ENCODE data around the gene SNX17. TPM values are rescaled to one million over a fixed set of nuclear protein-coding genes. Genes with fewer than 3 reads are reported as not detected.

The SNX17 gene
- total RNA-seq, 1 experiment from 2014 or later = 90.5 TPM

DNA sequence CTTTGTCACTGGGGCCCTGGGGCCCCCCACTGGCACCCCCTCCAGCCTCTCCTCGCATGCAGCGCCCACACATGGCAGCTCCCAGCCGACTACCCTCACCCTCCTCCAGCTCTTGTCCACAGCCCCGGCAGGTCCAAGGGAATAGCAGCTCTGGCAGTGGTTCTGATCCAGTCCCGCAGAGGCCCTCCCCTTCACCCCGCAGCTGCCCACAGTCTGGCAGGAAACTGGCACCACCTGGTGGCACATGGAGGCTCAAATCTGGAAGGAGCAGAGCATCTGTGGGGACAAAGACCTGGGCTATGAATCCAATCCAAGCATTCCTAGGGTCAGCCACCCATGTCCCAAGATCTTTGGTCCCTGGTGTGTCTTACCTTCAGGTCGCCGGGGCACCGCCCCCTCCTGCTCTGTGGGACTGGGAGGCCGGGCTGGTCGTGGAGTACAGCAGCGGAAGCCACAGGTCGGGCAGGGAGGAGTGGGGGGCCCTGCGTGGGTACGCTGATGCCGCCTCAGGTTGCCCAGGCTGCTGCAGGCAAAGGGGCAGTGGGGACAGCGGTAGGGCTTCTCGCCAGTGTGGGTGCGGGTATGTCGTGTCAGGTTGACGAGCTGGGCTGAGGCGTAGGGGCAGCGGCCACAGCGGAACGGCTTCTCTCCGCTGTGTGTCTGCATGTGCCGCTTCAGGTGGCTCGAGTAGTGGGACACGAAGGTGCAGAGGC lies 7.8 kb downstream of the SNX17 start:
- Histone ChIP-seq H3K9me2 (ENCODE audit: insufficient read depth) (no peaks in the 10 kb centered on the region), H3K79me2 (ENCODE audit: insufficient read depth, low read length) (peaks cover 18% of the 10 kb centered on the region), H2AFZ (ENCODE audit: low read depth, low read length, poor library complexity, severe bottlenecking) (no peak overlapping the region), H3K36me3 (ENCODE audit: control insufficient read depth in 1 of 2, insufficient read depth in 2 of 2, low read length in 2 of 2) (peaks cover 24 to 58% of the 10 kb centered on the region in 2 experiments; a peak in 3 of 4 replicates), H3K27ac (ENCODE audit: low read depth, low read length) (peak overlapping the region; percentile 3; the same call in 1 of the 2 replicates), H3K27me3 (ENCODE audit: insufficient read depth, low read length) (no peaks in the 10 kb centered on the region), H3K4me1 (ENCODE audit: control insufficient read depth in 1 of 2, insufficient read depth in 2 of 2, low read length in 2 of 2) (peaks cover 3 to 27% of the 10 kb centered on the region in 2 experiments; a peak in 3 of 4 replicates), H4K20me1 (ENCODE audit: insufficient read depth) (no peaks in the 10 kb centered on the region), H3K4me2 (ENCODE audit: low read length) (no peak overlapping the region), H3K9me3 (ENCODE audit: control insufficient read depth in 1 of 2, insufficient read depth in 1 of 2, low read depth in 1 of 2, low read length in 2 of 2) (no peaks in the 10 kb centered on the region), H3K9ac (ENCODE audit: low read length) (no peak overlapping the region), H3K4me3 (replicated peaks in 1 of 2; ENCODE audit: low read depth in 1 of 2, low read length in 2 of 2) (no peak overlapping the region)
- BruUV-seq (replicated peaks) = no TSS peak
- intact Hi-C loops (cut with micrococcal nuclease) = no loop called here
- ChIA-PET RAD21 (ENCODE audit: low non-redundant PET in 1 of 2, low total read pairs in 2 of 2, uncharacterized antibody in 2 of 2, unreplicated experiment in 2 of 2) (no interaction called here), POLR2A (no interaction called here), CTCF (no interaction called here)
- DNase-seq (ENCODE audit: low read depth, low spot score) (no peak), ATAC-seq (0 out of 2 replicates have a peak, but pooled peaks have one; percentile 12)
- TF ChIP-seq CEBPB (IDR thresholded peaks at IDR 0.05; ENCODE audit: low read depth) (no peak), POLR2A (IDR thresholded peaks at IDR 0.05; ENCODE audit: borderline replicate concordance, extremely low read depth, insufficient read depth, insufficient read length) (peak; percentile 3)
- TF ChIP-seq, protein P1, sequence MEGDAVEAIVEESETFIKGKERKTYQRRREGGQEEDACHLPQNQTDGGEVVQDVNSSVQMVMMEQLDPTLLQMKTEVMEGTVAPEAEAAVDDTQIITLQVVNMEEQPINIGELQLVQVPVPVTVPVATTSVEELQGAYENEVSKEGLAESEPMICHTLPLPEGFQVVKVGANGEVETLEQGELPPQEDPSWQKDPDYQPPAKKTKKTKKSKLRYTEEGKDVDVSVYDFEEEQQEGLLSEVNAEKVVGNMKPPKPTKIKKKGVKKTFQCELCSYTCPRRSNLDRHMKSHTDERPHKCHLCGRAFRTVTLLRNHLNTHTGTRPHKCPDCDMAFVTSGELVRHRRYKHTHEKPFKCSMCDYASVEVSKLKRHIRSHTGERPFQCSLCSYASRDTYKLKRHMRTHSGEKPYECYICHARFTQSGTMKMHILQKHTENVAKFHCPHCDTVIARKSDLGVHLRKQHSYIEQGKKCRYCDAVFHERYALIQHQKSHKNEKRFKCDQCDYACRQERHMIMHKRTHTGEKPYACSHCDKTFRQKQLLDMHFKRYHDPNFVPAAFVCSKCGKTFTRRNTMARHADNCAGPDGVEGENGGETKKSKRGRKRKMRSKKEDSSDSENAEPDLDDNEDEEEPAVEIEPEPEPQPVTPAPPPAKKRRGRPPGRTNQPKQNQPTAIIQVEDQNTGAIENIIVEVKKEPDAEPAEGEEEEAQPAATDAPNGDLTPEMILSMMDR (IDR thresholded peaks at IDR 0.05 in 2 of 3, conservative IDR thresholded peaks at IDR 0.05 in 1 of 3; ENCODE audit: borderline replicate concordance in 1 of 3, insufficient read depth in 1 of 3, low read depth in 2 of 3, low read length in 2 of 3) = peak in 2 of 3 experiments; percentile 35 to 46; a peak in 3 of 6 replicates

DNA sequence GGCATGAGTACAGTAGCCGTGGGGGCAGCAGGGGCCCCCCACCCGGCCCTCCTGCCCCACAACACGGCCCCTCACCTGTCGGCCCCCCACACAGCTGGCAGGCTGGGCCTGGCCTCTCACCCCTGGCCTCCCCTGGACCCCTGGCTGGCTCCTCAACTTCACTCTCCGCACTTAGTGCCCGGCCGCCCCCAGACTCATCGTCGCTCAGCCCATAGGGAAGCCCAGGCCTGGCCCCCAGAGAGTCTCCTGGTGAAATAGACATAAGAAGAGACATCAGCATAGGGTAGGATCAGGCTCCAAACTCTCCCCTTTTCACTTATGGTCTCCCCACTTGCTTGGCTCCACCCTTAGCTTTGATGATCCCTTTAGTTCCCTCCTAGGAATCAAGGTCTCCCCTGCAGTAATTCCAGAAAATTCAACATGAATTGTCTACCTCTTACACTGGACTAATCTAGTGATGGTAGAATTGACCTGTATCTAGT lies 8.4 kb downstream of the SNX17 start:
- no peaks in the 10 kb centered on the region for H3K9me2 ChIP-seq (ENCODE audit: insufficient read depth)
- H3K36me3 ChIP-seq (ENCODE audit: control insufficient read depth in 1 of 2, insufficient read depth in 2 of 2, low read length in 2 of 2) = peaks cover 27 to 58% of the 10 kb centered on the region in 2 experiments; a peak in 3 of 4 replicates
- H3K9ac ChIP-seq (ENCODE audit: low read length) = peak overlapping the region; percentile 80
- TF ChIP-seq TCF7L2 (IDR thresholded peaks at IDR 0.05; ENCODE audit: borderline replicate concordance, extremely low read depth, insufficient read depth, insufficient read length) (no peak), CBX3 (IDR thresholded peaks at IDR 0.05; ENCODE audit: low read depth) (no peak), POLR2A (IDR thresholded peaks at IDR 0.05; ENCODE audit: borderline replicate concordance, extremely low read depth, insufficient read depth, insufficient read length) (no peak), SIN3A (IDR thresholded peaks at IDR 0.05; ENCODE audit: low read depth) (no peak), EGR1 (IDR thresholded peaks at IDR 0.05; ENCODE audit: low read depth) (no peak), CEBPB (IDR thresholded peaks at IDR 0.05; ENCODE audit: low read depth) (no peak), POLR2AphosphoS5 (IDR thresholded peaks at IDR 0.05; ENCODE audit: low read depth, low read length) (no peak; the same call in none of the 2 replicates)
- TF ChIP-seq, protein P2, sequence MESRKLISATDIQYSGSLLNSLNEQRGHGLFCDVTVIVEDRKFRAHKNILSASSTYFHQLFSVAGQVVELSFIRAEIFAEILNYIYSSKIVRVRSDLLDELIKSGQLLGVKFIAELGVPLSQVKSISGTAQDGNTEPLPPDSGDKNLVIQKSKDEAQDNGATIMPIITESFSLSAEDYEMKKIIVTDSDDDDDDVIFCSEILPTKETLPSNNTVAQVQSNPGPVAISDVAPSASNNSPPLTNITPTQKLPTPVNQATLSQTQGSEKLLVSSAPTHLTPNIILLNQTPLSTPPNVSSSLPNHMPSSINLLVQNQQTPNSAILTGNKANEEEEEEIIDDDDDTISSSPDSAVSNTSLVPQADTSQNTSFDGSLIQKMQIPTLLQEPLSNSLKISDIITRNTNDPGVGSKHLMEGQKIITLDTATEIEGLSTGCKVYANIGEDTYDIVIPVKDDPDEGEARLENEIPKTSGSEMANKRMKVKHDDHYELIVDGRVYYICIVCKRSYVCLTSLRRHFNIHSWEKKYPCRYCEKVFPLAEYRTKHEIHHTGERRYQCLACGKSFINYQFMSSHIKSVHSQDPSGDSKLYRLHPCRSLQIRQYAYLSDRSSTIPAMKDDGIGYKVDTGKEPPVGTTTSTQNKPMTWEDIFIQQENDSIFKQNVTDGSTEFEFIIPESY (IDR thresholded peaks at IDR 0.05; ENCODE audit: extremely low read depth, insufficient replicate concordance, low read length) = no peak
- no peaks in the 10 kb centered on the region for H4K20me1 ChIP-seq (ENCODE audit: insufficient read depth)
- H3K27ac ChIP-seq (ENCODE audit: low read depth, low read length) = peak overlapping the region; percentile 3
- CTCF ChIA-PET = interaction anchor here (1.0 to 2.0 kb wide), 2 partner anchors 7 to 76 kb away, joined by 3 to 6 read pairs; no protein-coding TSS in a partner anchor
- RAD21 ChIA-PET (ENCODE audit: low non-redundant PET in 1 of 2, low total read pairs in 2 of 2, uncharacterized antibody in 2 of 2, unreplicated experiment in 2 of 2) = no interaction called here
- no TSS peak for BruUV-seq (replicated peaks)
- H3K79me2 ChIP-seq (ENCODE audit: insufficient read depth, low read length) = peaks cover 18% of the 10 kb centered on the region
- H3K4me1 ChIP-seq (ENCODE audit: control insufficient read depth in 1 of 2, insufficient read depth in 2 of 2, low read length in 2 of 2) = peaks cover 3 to 27% of the 10 kb centered on the region in 2 experiments; a peak in 3 of 4 replicates
- no peaks in the 10 kb centered on the region for H3K27me3 ChIP-seq (ENCODE audit: insufficient read depth, low read length)
- DNase-seq (ENCODE audit: low read depth, low spot score) (no peak), ATAC-seq (no peak)
- POLR2A ChIA-PET = interaction anchor here (1.7 kb wide), 1 partner anchor 9 kb away, joined by 5 read pairs; the partner anchor contains the start of gene EIF2B4
- H2AFZ ChIP-seq (ENCODE audit: low read depth, low read length, poor library complexity, severe bottlenecking) = no peak overlapping the region
- intact Hi-C loops (cut with micrococcal nuclease) = no loop called here
- no peaks in the 10 kb centered on the region for H3K9me3 ChIP-seq (ENCODE audit: control insufficient read depth in 1 of 2, insufficient read depth in 1 of 2, low read depth in 1 of 2, low read length in 2 of 2)
- peak overlapping the region in 1 of 2 experiments; percentile 72; a peak in 1 of 4 replicates for H3K4me3 ChIP-seq (replicated peaks in 1 of 2; ENCODE audit: low read depth in 1 of 2, low read length in 2 of 2)
- H3K4me2 ChIP-seq (ENCODE audit: low read length) = peak overlapping the region; percentile 99
